GM21723 (cell line): ENCODE measurements around the gene KLHL4.
"Not testable (repeated sequence)": the region's sequence is repeated elsewhere in the genome, so short reads cannot be mapped to it uniquely, and the experiment has no call there.

Experiments
- ATAC-seq: cut with Tn5 transposase; IDR thresholded peaks from one replicate; pipeline ENCODE4 v1.9.1; 2021; ENCODE audit warnings: mild to moderate bottlenecking, moderate library complexity; ENCODE audit not compliant: unreplicated experiment

KLHL4 gene

GRCh38 chrX:87517571-87518141 lies at the start of gene KLHL4:
Gene KLHL4 (plus strand): TSS chrX:87517802. CDS start chrX:87517894, 92 bp downstream.
- no peak for ATAC-seq

GRCh38 chrX:87468941-87469340 lies 48.7 kb upstream of the KLHL4 start:
- no peak for ATAC-seq

GRCh38 chrX:87475793-87476192 lies 41.8 kb upstream of the KLHL4 start:
- ATAC-seq: no peak

- not testable (repeated sequence) for ATAC-seq
Observed at GRCh38 chrX:87478703-87479102, 38.9 kb upstream of the KLHL4 start.

- ATAC-seq: no peak
Observed at GRCh38 chrX:87489071-87489470, 28.5 kb upstream of the KLHL4 start.

GRCh38 chrX:87515836-87516235 lies 1.8 kb upstream of the KLHL4 start:
- ATAC-seq: no peak

- no peak for ATAC-seq
Observed at GRCh38 chrX:87516717-87517121, 883 bp upstream of the KLHL4 start.

GRCh38 chrX:87518504-87518903 lies 902 bp downstream of the KLHL4 start:
- ATAC-seq: no peak

- ATAC-seq: no peak
Observed at GRCh38 chrX:87525771-87526229, 8.2 kb downstream of the KLHL4 start.

- no peak for ATAC-seq
Observed at GRCh38 chrX:87526281-87526680, 8.7 kb downstream of the KLHL4 start.

GRCh38 chrX:87528487-87528886 lies 10.9 kb downstream of the KLHL4 start:
- ATAC-seq: no peak

GRCh38 chrX:87571964-87572363 lies 54.4 kb downstream of the KLHL4 start:
- no peak for ATAC-seq

GRCh38 chrX:87572901-87573300 lies 55.3 kb downstream of the KLHL4 start:
- no peak for ATAC-seq

GRCh38 chrX:87578978-87579377 lies 61.4 kb downstream of the KLHL4 start:
- ATAC-seq: no peak

GRCh38 chrX:87580862-87581261 lies 63.3 kb downstream of the KLHL4 start:
- ATAC-seq: no peak

GRCh38 chrX:87582453-87582852 lies 64.9 kb downstream of the KLHL4 start:
- ATAC-seq: no peak

GRCh38 chrX:87583679-87584078 lies 66.1 kb downstream of the KLHL4 start:
- no peak for ATAC-seq

GRCh38 chrX:87616371-87616770 lies 98.8 kb downstream of the KLHL4 start:
- ATAC-seq: no peak

- no peak for ATAC-seq
Observed at GRCh38 chrX:87621697-87622096, 104.1 kb downstream of the KLHL4 start.

- no peak for ATAC-seq
Observed at GRCh38 chrX:87626996-87627395, 109.4 kb downstream of the KLHL4 start.

GRCh38 chrX:87634361-87634760 lies 116.8 kb downstream of the KLHL4 start:
- no peak for ATAC-seq

GRCh38 chrX:87636533-87636932 lies 118.9 kb downstream of the KLHL4 start:
- ATAC-seq: no peak

GRCh38 chrX:87641439-87641838 lies 123.8 kb downstream of the KLHL4 start:
- ATAC-seq: not testable (repeated sequence)
